Amniotic epithelial cell (primary cell): ENCODE results near the gene KIF13A.
"Not testable (repeated sequence)": the region's sequence is repeated elsewhere in the genome, so short reads cannot be mapped to it uniquely, and the experiment has no call there.

Source experiments
- DNase-seq: peaks from one replicate; pipeline ENCODE4 v3.0.0-alpha.2; 2010; ENCODE audit warnings: low read depth

The KIF13A gene

GRCh38 chr6:17932330-17932852, 55.0 kb downstream of the KIF13A start:
- peak; percentile 66 for DNase-seq

GRCh38 chr6:17931227-17931626, 56.2 kb downstream of the KIF13A start:
- no peak for DNase-seq

- no peak for DNase-seq
Observed at GRCh38 chr6:17930321-17930993, 57.0 kb downstream of the KIF13A start.

GRCh38 chr6:17928514-17929430, 58.7 kb downstream of the KIF13A start:
- DNase-seq: peak; percentile 61

- no peak for DNase-seq
Observed at GRCh38 chr6:17927705-17928104, 59.7 kb downstream of the KIF13A start.

- DNase-seq: peak; percentile 22
Observed at GRCh38 chr6:17923401-17923863, 64.0 kb downstream of the KIF13A start.

- no peak for DNase-seq
Observed at GRCh38 chr6:17921454-17921853, 66.0 kb downstream of the KIF13A start.

GRCh38 chr6:17919496-17919895, 67.9 kb downstream of the KIF13A start:
- DNase-seq: no peak

GRCh38 chr6:17917837-17918763, 69.3 kb downstream of the KIF13A start:
- DNase-seq: no peak

- DNase-seq: no peak
Observed at GRCh38 chr6:17914651-17915050, 72.8 kb downstream of the KIF13A start.

GRCh38 chr6:17912521-17912920, 74.9 kb downstream of the KIF13A start:
- no peak for DNase-seq

GRCh38 chr6:17911656-17912055, 75.8 kb downstream of the KIF13A start:
- not testable (repeated sequence) for DNase-seq

- no peak for DNase-seq
Observed at GRCh38 chr6:17910189-17910588, 77.2 kb downstream of the KIF13A start.

- DNase-seq: peak; percentile 19
Observed at GRCh38 chr6:17908831-17909230, 78.6 kb downstream of the KIF13A start.

- peak; percentile 98 for DNase-seq
Observed at GRCh38 chr6:17907406-17908229, 79.8 kb downstream of the KIF13A start.

- DNase-seq: peak; percentile 46
Observed at GRCh38 chr6:17905611-17906592, 81.5 kb downstream of the KIF13A start.

- peak; percentile 33 for DNase-seq
Observed at GRCh38 chr6:17904491-17905120, 82.8 kb downstream of the KIF13A start.

- DNase-seq: peak; percentile 18
Observed at GRCh38 chr6:17902974-17903373, 84.5 kb downstream of the KIF13A start.

GRCh38 chr6:17901493-17901892, 85.9 kb downstream of the KIF13A start:
- no peak for DNase-seq
